GM12878 (cell line): ENCODE measurements around the gene SENP6. TPM values are rescaled to one million over a fixed set of nuclear protein-coding genes. Genes with fewer than 3 reads are reported as not detected.
A peak's percentile ranks its signal among the peaks of the same experiment; 100 is the strongest.

Experiments used
- BCL11A ChIP-seq: IDR thresholded peaks from 2 replicates; pipeline ENCODE4 v1.6.1; 2011; ENCODE audit warnings: low read depth, low read length
- CHD4 ChIP-seq: fragments of 200-600 bp; sonication (generic); IDR thresholded peaks from 2 replicates; pipeline ENCODE4 v1.6.1; 2016; ENCODE audit warnings: mild to moderate bottlenecking
- CREM ChIP-seq: IDR thresholded peaks from 2 replicates; pipeline ENCODE4 v1.6.1; 2014; ENCODE audit warnings: antibody characterized with exemption, low read depth
- E4F1 ChIP-seq: fragments of 450-650 bp; IDR thresholded peaks from 2 replicates; pipeline ENCODE4 v1.6.1; 2018; ENCODE audit warnings: borderline replicate concordance, mild to moderate bottlenecking; ENCODE audit not compliant: partially characterized antibody
- ELK1 ChIP-seq: IDR thresholded peaks from 2 replicates; pipeline ENCODE4 v1.6.1; 2012; ENCODE audit warnings: low read depth, low read length, improper control_type of control experiment
- ESRRA ChIP-seq: IDR thresholded peaks from 2 replicates; pipeline ENCODE4 v1.6.1; 2012; ENCODE audit warnings: mild to moderate bottlenecking, low read length, improper control_type of control experiment
- ETV6 ChIP-seq, 2 experiments: fragments of 450-650 bp in 1 of 2; IDR thresholded peaks in 1 of 2; conservative IDR thresholded peaks in 1 of 2; 2 replicates each; pipeline ENCODE4 v1.6.1; 2014; ENCODE audit warnings: antibody characterized with exemption in 1 of 2, borderline replicate concordance in 1 of 2, low read depth in 1 of 2, mild to moderate bottlenecking in 1 of 2, moderate library complexity in 1 of 2
- FOS ChIP-seq: IDR thresholded peaks from 3 replicates; pipeline ENCODE4 v1.6.1; 2011; ENCODE audit warnings: borderline replicate concordance; ENCODE audit not compliant: insufficient read length; ENCODE audit errors: extremely low read depth
- HDAC6 ChIP-seq: fragments of 200-600 bp; sonication (generic); IDR thresholded peaks from one replicate; pipeline ENCODE4 v1.8.0; 2017; ENCODE audit warnings: antibody characterized with exemption; ENCODE audit not compliant: unreplicated experiment
- KAT2A ChIP-seq: conservative IDR thresholded peaks from 2 replicates; pipeline ENCODE4 v1.6.1; 2011; ENCODE audit warnings: low read depth, low read length; ENCODE audit not compliant: control insufficient read depth
- KLF5 ChIP-seq: fragments of 450-650 bp; IDR thresholded peaks from 2 replicates; pipeline ENCODE4 v1.6.1; 2014; ENCODE audit warnings: mild to moderate bottlenecking; ENCODE audit not compliant: partially characterized antibody
- LARP7 ChIP-seq: fragments of 450-650 bp; IDR thresholded peaks from 2 replicates; pipeline ENCODE4 v1.6.1; 2017; ENCODE audit warnings: mild to moderate bottlenecking
- PAX8 ChIP-seq: fragments of 450-650 bp; IDR thresholded peaks from 2 replicates; pipeline ENCODE4 v1.6.1; 2017; ENCODE audit warnings: mild to moderate bottlenecking, moderate library complexity
- PML ChIP-seq: IDR thresholded peaks from 2 replicates; pipeline ENCODE4 v1.6.1; 2012; ENCODE audit warnings: low read length, inconsistent platforms
- POLR2A ChIP-seq: IDR thresholded peaks from 2 replicates; pipeline ENCODE4 v1.6.1; 2011; ENCODE audit warnings: low read depth, mild to moderate bottlenecking, low read length
- RCOR1 ChIP-seq: conservative IDR thresholded peaks from 2 replicates; pipeline ENCODE4 v1.6.1; 2012; ENCODE audit warnings: low read depth, low read length, improper control_type of control experiment
- SIX5 ChIP-seq: IDR thresholded peaks from 2 replicates; pipeline ENCODE4 v1.6.1; 2011; ENCODE audit warnings: mild to moderate bottlenecking, low read depth, low read length, moderate library complexity; ENCODE audit not compliant: severe bottlenecking
- YBX1 ChIP-seq: fragments of 450-650 bp; IDR thresholded peaks from 2 replicates; pipeline ENCODE4 v1.6.1; 2016; ENCODE audit warnings: antibody characterized with exemption
- ZNF274 ChIP-seq: IDR thresholded peaks from one replicate; pipeline ENCODE4 v1.8.0; 2011; ENCODE audit not compliant: insufficient read length, insufficient read depth
- ZSCAN29 ChIP-seq: fragments of 450-650 bp; IDR thresholded peaks from 2 replicates; pipeline ENCODE4 v1.6.1; 2017; ENCODE audit warnings: mild to moderate bottlenecking, moderate library complexity
- polyA plus RNA-seq, 11 experiments: library from polyadenylated mRNA; depleted of rRNA in 4 of 11; unstranded in 6 of 11; stranded (reverse) in 5 of 11; fragments of >200 nt; fragmentation: Nextera tagmentation in 4 of 11; fragmentation: Illumina TruSeq in 1 of 11; extraction: Ambion mirVana in 4 of 11; extraction: Trizol in 1 of 11; gene quantifications; 1 replicate in 1 of 11; 2 replicates in 10 of 11; pipeline versions ENCODE4 v1.2.1 to v1.2.3, GENCODE V29; 2011 to 2016; ENCODE audit warnings: inconsistent platforms in 2 of 11, missing spikeins in 2 of 11, low read depth in 1 of 11
- total RNA-seq, 4 experiments: library from RNA; depleted of rRNA in 3 of 4; stranded (reverse); fragments of >200 nt in 3 of 4; fragmentation: Illumina TruSeq in 1 of 4; extraction: Trizol in 1 of 4; gene quantifications; 2 replicates each; pipeline versions ENCODE4 v1.2.1 to v1.2.3, GENCODE V29; 2013 to 2021
- TF ChIP-seq, protein P1 (sequence below): IDR thresholded peaks from 2 replicates; pipeline ENCODE4 v1.6.1; 2011; ENCODE audit warnings: mild to moderate bottlenecking, low read depth, low read length, moderate library complexity; ENCODE audit not compliant: insufficient replicate concordance
- TF ChIP-seq, protein P2 (sequence below): fragments of 150-350 bp; IDR thresholded peaks from 2 replicates; pipeline ENCODE4 v1.6.1; 2016; ENCODE audit warnings: low read depth, low read length

SENP6 gene
- total and polyA plus RNA-seq, 10 of the 15 experiments (the other 5 are each of a cell fraction or from before 2014, with no cell fraction given), result 10.7 to 70.0 (median 42.3) TPM

GRCh38 chr6:75602246-75603105 lies 796 bp downstream of the SENP6 start (continued):
- no peak for TF ChIP-seq RCOR1
- TF ChIP-seq YBX1, result no peak
- peak; percentile 64; the same call in 1 of the 2 replicates for TF ChIP-seq PML
- no peak for TF ChIP-seq FOS
- no peak for TF ChIP-seq E4F1
- no peak for TF ChIP-seq KLF5
- TF ChIP-seq SIX5, result no peak
- TF ChIP-seq, protein P1, sequence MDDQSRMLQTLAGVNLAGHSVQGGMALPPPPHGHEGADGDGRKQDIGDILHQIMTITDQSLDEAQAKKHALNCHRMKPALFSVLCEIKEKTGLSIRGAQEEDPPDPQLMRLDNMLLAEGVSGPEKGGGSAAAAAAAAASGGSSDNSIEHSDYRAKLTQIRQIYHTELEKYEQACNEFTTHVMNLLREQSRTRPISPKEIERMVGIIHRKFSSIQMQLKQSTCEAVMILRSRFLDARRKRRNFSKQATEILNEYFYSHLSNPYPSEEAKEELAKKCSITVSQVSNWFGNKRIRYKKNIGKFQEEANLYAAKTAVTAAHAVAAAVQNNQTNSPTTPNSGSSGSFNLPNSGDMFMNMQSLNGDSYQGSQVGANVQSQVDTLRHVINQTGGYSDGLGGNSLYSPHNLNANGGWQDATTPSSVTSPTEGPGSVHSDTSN, result no peak
- TF ChIP-seq CHD4, result no peak
- no peak for TF ChIP-seq PAX8
- TF ChIP-seq KAT2A, result no peak
- TF ChIP-seq, protein P2, sequence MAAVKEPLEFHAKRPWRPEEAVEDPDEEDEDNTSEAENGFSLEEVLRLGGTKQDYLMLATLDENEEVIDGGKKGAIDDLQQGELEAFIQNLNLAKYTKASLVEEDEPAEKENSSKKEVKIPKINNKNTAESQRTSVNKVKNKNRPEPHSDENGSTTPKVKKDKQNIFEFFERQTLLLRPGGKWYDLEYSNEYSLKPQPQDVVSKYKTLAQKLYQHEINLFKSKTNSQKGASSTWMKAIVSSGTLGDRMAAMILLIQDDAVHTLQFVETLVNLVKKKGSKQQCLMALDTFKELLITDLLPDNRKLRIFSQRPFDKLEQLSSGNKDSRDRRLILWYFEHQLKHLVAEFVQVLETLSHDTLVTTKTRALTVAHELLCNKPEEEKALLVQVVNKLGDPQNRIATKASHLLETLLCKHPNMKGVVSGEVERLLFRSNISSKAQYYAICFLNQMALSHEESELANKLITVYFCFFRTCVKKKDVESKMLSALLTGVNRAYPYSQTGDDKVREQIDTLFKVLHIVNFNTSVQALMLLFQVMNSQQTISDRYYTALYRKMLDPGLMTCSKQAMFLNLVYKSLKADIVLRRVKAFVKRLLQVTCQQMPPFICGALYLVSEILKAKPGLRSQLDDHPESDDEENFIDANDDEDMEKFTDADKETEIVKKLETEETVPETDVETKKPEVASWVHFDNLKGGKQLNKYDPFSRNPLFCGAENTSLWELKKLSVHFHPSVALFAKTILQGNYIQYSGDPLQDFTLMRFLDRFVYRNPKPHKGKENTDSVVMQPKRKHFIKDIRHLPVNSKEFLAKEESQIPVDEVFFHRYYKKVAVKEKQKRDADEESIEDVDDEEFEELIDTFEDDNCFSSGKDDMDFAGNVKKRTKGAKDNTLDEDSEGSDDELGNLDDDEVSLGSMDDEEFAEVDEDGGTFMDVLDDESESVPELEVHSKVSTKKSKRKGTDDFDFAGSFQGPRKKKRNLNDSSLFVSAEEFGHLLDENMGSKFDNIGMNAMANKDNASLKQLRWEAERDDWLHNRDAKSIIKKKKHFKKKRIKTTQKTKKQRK, result no peak
- TF ChIP-seq HDAC6, result peak; percentile 28
- TF ChIP-seq ETV6 (conservative IDR thresholded peaks at IDR 0.05 in 1 of 2, IDR thresholded peaks at IDR 0.05 in 1 of 2; ENCODE audit: borderline replicate concordance in 1 of 2, low read depth in 1 of 2), result no peak
- TF ChIP-seq CREM, result no peak; the same call in 1 of the 2 replicates
- TF ChIP-seq LARP7, result no peak; the same call in 1 of the 2 replicates
- no peak for TF ChIP-seq ZSCAN29
- TF ChIP-seq ZNF274, result no peak
- no peak for TF ChIP-seq ELK1
- peak; percentile 33 for TF ChIP-seq POLR2A
- TF ChIP-seq BCL11A, result no peak
- TF ChIP-seq ESRRA, result no peak
